Measurements from ENCODE around the gene B3GNT8.
"Not testable (repeated sequence)": the region's sequence is repeated elsewhere in the genome, so short reads cannot be mapped to it uniquely, and the experiment has no call there.

B3GNT8 gene

DNA sequence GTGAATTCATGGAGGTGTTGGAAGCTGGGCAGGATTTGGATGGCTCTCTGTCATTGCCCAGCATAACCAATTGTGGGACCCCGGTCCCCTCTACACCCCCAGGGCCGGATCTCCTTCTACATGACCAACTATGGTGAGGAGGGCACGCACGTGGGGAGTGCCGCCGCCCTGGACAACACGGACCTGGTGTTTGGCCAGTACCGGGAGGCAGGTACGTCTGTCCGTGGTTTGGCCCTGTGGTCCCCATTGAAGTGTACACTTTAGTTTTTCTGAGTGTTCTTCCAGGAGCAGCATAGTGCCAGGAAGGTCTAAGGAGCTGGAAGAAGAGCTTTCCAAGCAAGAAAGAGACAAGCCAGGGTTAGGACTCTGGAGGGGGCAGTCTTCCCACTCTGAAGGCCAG lies 13.2 kb downstream of the B3GNT8 start:
- no peak for DNase-seq (ENCODE audit: low spot score)

- no peak for DNase-seq (ENCODE audit: low spot score)
Observed at GRCh38 chr19:41412953-41413352, 14.2 kb downstream of the B3GNT8 start.

- no peak for DNase-seq (ENCODE audit: low spot score)
Observed at GRCh38 chr19:41411968-41412265, 15.3 kb downstream of the B3GNT8 start.

DNA sequence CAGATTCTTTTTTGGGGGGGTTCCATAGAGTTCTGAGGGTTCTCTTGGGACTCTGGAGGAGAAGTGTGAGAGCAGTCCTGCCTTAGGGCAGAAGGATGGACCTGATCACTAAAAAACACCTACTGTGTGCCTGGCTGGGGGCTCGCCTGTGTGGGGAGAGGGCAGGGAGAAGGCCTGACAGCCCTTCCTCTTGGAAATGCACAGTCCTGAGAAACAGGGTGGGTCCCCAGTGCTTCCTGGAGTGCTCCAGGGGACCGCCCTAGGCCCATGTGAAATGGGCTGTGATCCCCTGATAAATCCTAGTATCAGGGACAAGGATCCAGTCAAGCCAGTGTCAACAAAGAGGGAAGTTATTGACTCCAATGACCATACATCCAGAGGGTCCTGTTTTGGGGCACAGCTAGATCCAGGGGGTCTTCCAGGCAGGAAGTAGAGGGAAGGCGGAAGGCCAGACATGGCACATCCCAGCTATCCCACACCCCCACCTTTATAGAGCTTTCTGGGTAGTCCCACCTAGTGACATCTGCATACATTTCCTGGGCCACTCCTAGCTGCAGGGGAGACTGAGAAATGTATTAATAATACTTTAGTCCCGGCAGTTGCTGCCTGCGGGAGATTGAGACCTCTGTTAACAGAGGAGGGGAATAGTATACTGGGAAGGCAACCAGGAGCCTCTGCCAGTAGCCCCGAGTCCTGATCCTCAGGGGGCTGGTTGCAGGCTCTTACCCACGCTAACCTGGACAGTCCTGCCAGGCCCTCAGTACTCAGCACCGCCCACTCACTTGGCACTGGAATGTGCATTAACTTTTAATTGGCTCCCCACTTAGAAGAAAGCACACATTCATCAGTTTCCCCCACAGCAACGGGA lies 15.8 kb downstream of the B3GNT8 start:
- no peak for DNase-seq (ENCODE audit: low spot score)

GRCh38 chr19:41410336-41411054 lies 16.7 kb downstream of the B3GNT8 start:
- DNase-seq (ENCODE audit: low spot score), result no peak

DNA sequence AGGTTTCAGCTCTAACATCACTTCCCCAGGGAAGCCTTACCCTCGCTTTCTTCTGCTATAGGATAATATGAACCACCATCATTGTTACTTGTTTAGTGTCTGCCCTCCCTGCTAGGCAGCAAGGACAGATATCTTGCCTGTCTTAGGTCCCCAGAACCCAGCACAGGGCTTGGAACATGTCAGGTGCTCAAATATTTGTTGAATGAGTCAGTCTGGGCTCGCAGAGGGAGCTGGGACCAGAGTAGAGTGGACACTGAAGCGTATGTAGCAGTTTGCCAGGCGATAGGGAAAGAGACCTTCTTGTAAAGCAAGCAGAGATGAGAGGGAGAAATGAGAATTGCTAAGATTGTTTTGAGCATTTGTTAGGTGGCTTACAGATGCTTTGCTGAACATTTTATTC lies 17.9 kb downstream of the B3GNT8 start:
- no peak for DNase-seq (ENCODE audit: low spot score)

- not testable (repeated sequence) for DNase-seq (ENCODE audit: low spot score)
Observed at GRCh38 chr19:41408846-41409245, 18.3 kb downstream of the B3GNT8 start.

GRCh38 chr19:41408256-41408655 lies 18.9 kb downstream of the B3GNT8 start:
- DNase-seq (ENCODE audit: low spot score), result peak; percentile 49

GRCh38 chr19:41407271-41407670 lies 19.9 kb downstream of the B3GNT8 start:
- DNase-seq (ENCODE audit: low spot score), result no peak

DNA sequence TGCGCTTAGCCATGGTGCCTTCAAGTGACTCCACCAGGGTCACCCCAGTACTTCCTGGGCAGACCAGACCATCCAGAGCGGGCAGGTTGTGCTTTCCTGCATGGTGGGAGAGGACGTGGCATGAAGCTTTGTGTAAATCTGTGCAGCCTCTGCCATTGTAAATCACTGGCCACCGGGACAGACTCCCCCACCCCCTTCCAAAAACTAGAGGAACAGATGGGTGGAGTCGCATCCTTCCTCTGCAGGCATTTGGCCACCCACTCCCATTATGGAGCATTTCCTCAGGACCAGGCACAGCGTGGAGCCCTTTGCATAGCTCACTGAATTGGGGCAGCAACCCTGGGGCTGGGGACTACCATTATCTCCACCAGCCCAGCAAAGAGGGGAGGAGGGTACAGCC lies 21.4 kb downstream of the B3GNT8 start:
- no peak for DNase-seq (ENCODE audit: low spot score)

DNA sequence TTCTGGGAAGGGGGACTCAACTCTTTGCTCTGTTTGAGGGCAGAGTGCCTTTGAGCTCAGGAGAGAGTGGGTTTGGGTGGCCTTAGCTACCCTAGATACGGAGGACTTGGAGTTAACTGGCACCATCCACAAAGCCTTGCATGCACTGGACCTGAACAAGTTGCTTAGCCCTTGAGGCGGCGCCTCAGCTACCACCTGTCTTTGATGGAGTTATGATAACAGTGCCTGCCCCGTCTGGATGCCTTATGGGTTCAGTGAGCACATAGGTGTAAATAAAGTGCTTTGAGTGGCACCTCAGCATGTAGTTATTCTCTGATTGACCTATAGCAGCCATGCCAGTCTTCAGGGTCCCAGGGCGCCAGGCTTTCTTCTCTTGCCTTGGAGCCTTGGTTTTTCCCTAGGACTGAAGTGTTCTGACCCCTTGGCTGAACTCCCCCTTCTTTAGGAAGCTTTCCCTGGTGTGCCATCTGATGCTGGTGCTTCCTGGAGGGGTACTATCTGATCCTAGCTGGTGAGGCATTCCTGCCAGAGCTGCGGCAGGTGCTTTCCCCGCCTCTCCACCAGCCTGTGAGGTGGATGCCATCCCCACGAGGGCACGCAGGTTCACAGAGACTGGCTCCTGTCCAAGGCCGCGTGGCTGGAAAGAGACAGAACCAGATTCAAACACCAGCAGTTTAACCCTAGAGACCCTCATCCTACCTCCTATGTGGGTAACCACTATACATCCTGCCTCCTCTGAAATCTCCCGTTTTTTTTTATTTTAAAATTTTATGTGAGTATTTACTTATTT lies 23.8 kb downstream of the B3GNT8 start:
- DNase-seq (ENCODE audit: low spot score), result no peak

GRCh38 chr19:41402010-41402409 lies 25.2 kb downstream of the B3GNT8 start:
- DNase-seq (ENCODE audit: low spot score), result no peak

- DNase-seq (ENCODE audit: low spot score), result no peak
Observed at GRCh38 chr19:41401483-41401882, 25.7 kb downstream of the B3GNT8 start.

DNA sequence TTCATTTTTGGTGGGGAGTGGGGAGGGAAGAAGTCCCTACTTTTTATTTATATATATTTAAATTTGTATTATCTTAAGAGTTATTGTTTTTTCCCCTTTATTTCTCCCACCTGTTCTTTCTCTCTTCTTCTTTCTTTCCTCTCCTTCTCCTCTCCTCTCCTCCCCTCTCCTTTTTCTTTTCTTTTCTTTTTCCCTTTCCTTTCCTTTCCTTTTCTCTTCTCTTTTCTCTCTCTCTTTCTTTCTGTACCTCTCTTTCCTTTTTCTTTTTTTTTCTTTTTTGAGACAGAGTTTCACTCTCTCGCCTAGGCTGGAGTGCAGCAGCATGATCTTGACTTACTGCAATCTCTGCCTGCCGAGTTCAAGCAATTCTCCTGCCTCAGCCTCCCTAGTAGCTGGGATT lies 27.6 kb downstream of the B3GNT8 start:
- DNase-seq (ENCODE audit: low spot score), result no peak

DNA sequence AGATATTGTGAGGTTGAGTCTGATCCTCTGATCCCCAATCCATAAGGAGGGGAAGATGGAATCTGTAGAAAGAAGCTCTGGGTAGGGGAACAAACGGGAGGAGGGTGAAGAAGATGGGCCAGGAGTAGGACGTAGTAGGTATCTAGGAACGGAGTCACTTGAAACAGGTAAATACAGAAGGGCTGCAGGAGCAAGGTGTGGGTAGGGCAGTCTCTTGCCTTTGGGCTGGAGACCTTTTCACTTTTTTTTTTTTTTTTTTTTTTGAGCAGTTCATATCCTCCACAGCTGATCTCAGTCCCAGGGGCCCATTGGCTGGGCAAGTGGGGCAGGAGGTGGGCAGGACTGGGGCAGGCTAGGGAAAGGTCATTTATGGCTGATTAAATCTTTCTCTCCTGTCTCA lies 28.1 kb downstream of the B3GNT8 start:
- peak; percentile 24 for DNase-seq (ENCODE audit: low spot score)

- peak; percentile 56 for DNase-seq (ENCODE audit: low spot score)
Observed at GRCh38 chr19:41398598-41398997, 28.6 kb downstream of the B3GNT8 start.

GRCh38 chr19:41398050-41398418 lies 29.1 kb downstream of the B3GNT8 start:
- DNase-seq (ENCODE audit: low spot score), result no peak

- peak; percentile 100 for DNase-seq (ENCODE audit: low spot score)
Observed at GRCh38 chr19:41397086-41398049, 29.8 kb downstream of the B3GNT8 start, which contains the start of the genes BCKDHA and EXOSC5. TSS of gene BCKDHA (plus strand) at chr19:41397818. CDS start at chr19:41397828, 10 bp downstream. TSS of gene EXOSC5 (minus strand) at chr19:41397359. CDS start at chr19:41397328, 31 bp downstream.

DNA sequence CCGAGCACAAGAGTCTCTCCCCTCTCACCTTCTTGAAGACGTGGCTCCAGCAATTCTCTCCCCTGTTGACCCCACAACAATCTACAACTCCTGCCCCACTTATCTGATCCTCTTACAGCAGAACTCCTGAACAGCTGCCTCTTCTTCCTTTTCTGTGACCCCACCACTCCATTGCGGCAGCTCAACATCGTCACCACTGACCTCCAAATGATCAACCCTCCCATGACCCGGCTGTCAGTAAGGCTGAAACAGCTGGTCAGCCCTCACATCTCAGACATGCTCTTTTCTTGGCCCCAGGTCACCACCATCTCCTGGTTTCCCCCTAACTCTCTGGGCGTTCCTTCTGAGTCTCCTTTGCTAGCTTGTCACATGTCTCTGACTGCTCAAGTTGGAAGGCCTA lies 31.8 kb downstream of the B3GNT8 start:
- DNase-seq (ENCODE audit: low spot score), result no peak

DNA sequence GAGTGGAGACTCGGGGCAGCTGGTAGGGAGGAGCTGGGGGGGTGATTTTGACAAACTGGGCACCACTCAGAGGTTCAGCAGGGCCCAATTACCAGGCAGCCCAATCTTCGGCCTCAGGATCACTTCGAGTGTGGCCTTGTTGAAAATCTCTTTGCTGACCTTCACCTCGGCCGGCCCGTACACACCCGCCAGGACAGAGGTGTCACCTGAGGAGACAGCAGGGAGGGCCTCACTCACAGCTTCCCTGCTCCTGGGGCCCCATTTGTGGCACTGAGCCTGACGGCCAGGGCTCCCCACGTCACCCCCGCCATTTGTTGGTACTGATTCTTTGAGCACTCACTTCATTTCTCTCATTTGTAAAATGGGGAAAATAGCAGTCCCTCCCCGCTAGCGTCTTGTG lies 34.4 kb downstream of the B3GNT8 start:
- no peak for DNase-seq (ENCODE audit: low spot score)

GRCh38 chr19:41391618-41392017 lies 35.6 kb downstream of the B3GNT8 start:
- no peak for DNase-seq (ENCODE audit: low spot score)

Measured in NAMALWA (cell line).